Esophagus squamous epithelium (tissue), 4 donors: ENCODE results near the gene RNF130.

Experiments used
- CTCF ChIP-seq, 6 experiments: fragments of 450-650 bp in 4 of 6; fragments of 200-600 bp in 2 of 6; sonication (generic) in 2 of 6; IDR thresholded peaks; one replicate each; pipeline ENCODE4 v1.5.1; 2016 to 2019; ENCODE audit warnings: antibody characterized with exemption in 6 of 6, mild to moderate bottlenecking in 4 of 6, moderate library complexity in 4 of 6
- POLR2A ChIP-seq, 4 donors: fragments of 450-650 bp; IDR thresholded peaks; one replicate each; pipeline ENCODE4 v1.6.1; 2017; ENCODE audit warnings: antibody characterized with exemption in 4 of 4, mild to moderate bottlenecking in 4 of 4, moderate library complexity in 3 of 4

GRCh38 chr5:180072556-180072955 is 997 bp upstream of the RNF130 start:
- TF ChIP-seq CTCF (IDR thresholded peaks at IDR 0.05): no peak
- TF ChIP-seq POLR2A (IDR thresholded peaks at IDR 0.05): no peak
